Activated CD4-positive, alpha-beta memory T cell treated with anti-CD3 and anti-CD28 coated beads, Interleukin-2, amount 10 ng/mL, durations not matched to agents 7 days and 5 days (primary cell): ENCODE results near the gene VPS33A. TPM values are rescaled to one million over a fixed set of nuclear protein-coding genes. Genes with fewer than 3 reads are reported as not detected.

Experiments
- CTCF ChIA-PET: fragments of 350-600 bp; sonication (Branson Sonifier 250); formaldehyde crosslinking; loops from one replicate; lab custom pipeline; 2021; ENCODE audit warnings: antibody characterized with exemption, inconsistent platforms; lab: Charles Lee
- POLR2A ChIA-PET: fragments of 350-600 bp; sonication (Branson Sonifier 250); formaldehyde crosslinking; loops from one replicate; lab custom pipeline; 2021; ENCODE audit warnings: antibody characterized with exemption; lab: Charles Lee
- DNase-seq: peaks from one replicate; pipeline ENCODE4 v3.0.0-alpha.2; 2020
- H3K27ac Mint-ChIP-seq: one replicate; pipeline ENCODE4 v1.8.0; 2021; ENCODE audit warnings: mild to moderate bottlenecking, mixed read lengths
- H3K27me3 Mint-ChIP-seq: one replicate; pipeline ENCODE4 v1.8.0; 2021; ENCODE audit warnings: mixed read lengths
- H3K36me3 Mint-ChIP-seq: one replicate; pipeline ENCODE4 v1.8.0; 2021; ENCODE audit warnings: low read depth, mixed read lengths
- H3K4me1 Mint-ChIP-seq: one replicate; pipeline ENCODE4 v1.8.0; 2021; ENCODE audit warnings: mixed read lengths
- H3K4me3 Mint-ChIP-seq: one replicate; pipeline ENCODE4 v1.8.0; 2021; ENCODE audit warnings: mild to moderate bottlenecking, mixed read lengths
- H3K9me3 Mint-ChIP-seq: one replicate; pipeline ENCODE4 v1.8.0; 2021; ENCODE audit warnings: mixed read lengths
- total RNA-seq, 2 experiments: library from RNA; stranded (reverse); gene quantifications; one replicate each; pipeline ENCODE4 v1.2.3, GENCODE V29; 2021

Gene VPS33A
- total RNA-seq, 2 experiments from 2014 or later: 29.8 to 30.6 TPM

GRCh38 chr12:122202017-122202416 lies 64.3 kb downstream of the VPS33A start:
- no peak for DNase-seq
- H3K27ac Mint-ChIP-seq: no peak overlapping the region
- H3K4me3 Mint-ChIP-seq: no peak overlapping the region
- peaks cover 24% of the 10 kb centered on the region for H3K4me1 Mint-ChIP-seq
- ChIA-PET POLR2A (no interaction called here), CTCF (interaction anchor here (0.6 kb wide), 1 partner anchor 20 kb away, joined by 3 read pairs; no protein-coding TSS in a partner anchor)
- no peaks in the 10 kb centered on the region for H3K36me3 Mint-ChIP-seq
- peaks cover 42% of the 10 kb centered on the region for H3K27me3 Mint-ChIP-seq
- H3K9me3 Mint-ChIP-seq: no peaks in the 10 kb centered on the region

- H3K27me3 Mint-ChIP-seq: peaks cover 42% of the 10 kb centered on the region
- no peak overlapping the region for H3K4me3 Mint-ChIP-seq
- H3K36me3 Mint-ChIP-seq: no peaks in the 10 kb centered on the region
- H3K9me3 Mint-ChIP-seq: no peaks in the 10 kb centered on the region
- no peak overlapping the region for H3K27ac Mint-ChIP-seq
- ChIA-PET CTCF (no interaction called here), POLR2A (no interaction called here)
- H3K4me1 Mint-ChIP-seq: peaks cover 28% of the 10 kb centered on the region
- DNase-seq: no peak
These were observed 64.9 kb downstream of the VPS33A start for GRCh38 chr12:122201381-122201780.

- peaks cover 45% of the 10 kb centered on the region for H3K27me3 Mint-ChIP-seq
- ChIA-PET CTCF (no interaction called here), POLR2A (no interaction called here)
- peaks cover 1% of the 10 kb centered on the region for H3K9me3 Mint-ChIP-seq
- H3K4me3 Mint-ChIP-seq: no peak overlapping the region
- no peak overlapping the region for H3K27ac Mint-ChIP-seq
- no peak for DNase-seq
- peaks cover 4% of the 10 kb centered on the region for H3K36me3 Mint-ChIP-seq
- H3K4me1 Mint-ChIP-seq: peaks cover 29% of the 10 kb centered on the region
These were observed 65.6 kb downstream of the VPS33A start for GRCh38 chr12:122200541-122201175.

GRCh38 chr12:122199484-122200355 lies 66.6 kb downstream of the VPS33A start:
- POLR2A ChIA-PET: no interaction called here
- CTCF ChIA-PET: no interaction called here
- peaks cover 25% of the 10 kb centered on the region for H3K4me1 Mint-ChIP-seq

GRCh38 chr12:122197612-122197966 lies 68.7 kb downstream of the VPS33A start:
- Mint-ChIP-seq H3K9me3 (peaks cover 4% of the 10 kb centered on the region), H3K27ac (peak overlapping the region; percentile 87), H3K36me3 (peaks cover 6% of the 10 kb centered on the region), H3K27me3 (peaks cover 37% of the 10 kb centered on the region), H3K4me1 (peaks cover 18% of the 10 kb centered on the region), H3K4me3 (peak overlapping the region; percentile 59)
- DNase-seq: no peak
- POLR2A ChIA-PET: no interaction called here
- CTCF ChIA-PET: no interaction called here

More at GRCh38 chr12:122199484-122200355, 66.6 kb downstream of the VPS33A start:
- Mint-ChIP-seq H3K4me3 (no peak overlapping the region), H3K27ac (no peak overlapping the region), H3K27me3 (peaks cover 42% of the 10 kb centered on the region), H3K9me3 (peaks cover 4% of the 10 kb centered on the region), H3K36me3 (peaks cover 6% of the 10 kb centered on the region)
- no peak for DNase-seq

- ChIA-PET POLR2A (no interaction called here), CTCF (interaction anchor here (0.7 to 1.3 kb wide), 2 partner anchors 72 to 141 kb away, joined by 3 to 4 read pairs; no protein-coding TSS in a partner anchor)
- H3K36me3 Mint-ChIP-seq: peaks cover 6% of the 10 kb centered on the region
- H3K4me3 Mint-ChIP-seq: no peak overlapping the region
- peaks cover 32% of the 10 kb centered on the region for H3K27me3 Mint-ChIP-seq
- H3K9me3 Mint-ChIP-seq: peaks cover 4% of the 10 kb centered on the region
- H3K27ac Mint-ChIP-seq: no peak overlapping the region
- peaks cover 18% of the 10 kb centered on the region for H3K4me1 Mint-ChIP-seq
- DNase-seq: no peak
These were observed 70.9 kb downstream of the VPS33A start for GRCh38 chr12:122195405-122195804.

- Mint-ChIP-seq H3K4me1 (peaks cover 18% of the 10 kb centered on the region), H3K27ac (no peak overlapping the region), H3K27me3 (peaks cover 29% of the 10 kb centered on the region), H3K9me3 (peaks cover 4% of the 10 kb centered on the region), H3K36me3 (peaks cover 6% of the 10 kb centered on the region), H3K4me3 (no peak overlapping the region)
- no peak for DNase-seq
- CTCF ChIA-PET: interaction anchor here (1.3 kb wide), 1 partner anchor 140 kb away, joined by 4 read pairs; no protein-coding TSS in a partner anchor
- POLR2A ChIA-PET: no interaction called here
These were observed 71.5 kb downstream of the VPS33A start for GRCh38 chr12:122194804-122195203.

- Mint-ChIP-seq H3K27me3 (peaks cover 19% of the 10 kb centered on the region), H3K27ac (no peak overlapping the region), H3K9me3 (peaks cover 4% of the 10 kb centered on the region), H3K4me3 (no peak overlapping the region), H3K4me1 (peaks cover 10% of the 10 kb centered on the region), H3K36me3 (peaks cover 6% of the 10 kb centered on the region)
- no peak for DNase-seq
- ChIA-PET CTCF (interaction anchor here (0.5 to 1.9 kb wide), 3 partner anchors 10 to 579 kb away, joined by 3 to 5 read pairs (median 3); partner anchors contain the start of gene LRRC43), POLR2A (no interaction called here)
These were observed 73.9 kb downstream of the VPS33A start for GRCh38 chr12:122192441-122192840.

- H3K9me3 Mint-ChIP-seq: peaks cover 4% of the 10 kb centered on the region
- no peak overlapping the region for H3K4me3 Mint-ChIP-seq
- H3K4me1 Mint-ChIP-seq: peaks cover 2% of the 10 kb centered on the region
- CTCF ChIA-PET: interaction anchor here (0.6 to 1.9 kb wide), 11 partner anchors 8 to 139 kb away, joined by 3 to 9 read pairs (median 4); partner anchors contain the start of gene LRRC43
- no peak overlapping the region for H3K27ac Mint-ChIP-seq
- POLR2A ChIA-PET: interaction anchor here (0.7 to 0.9 kb wide), 2 partner anchors 19 to 32 kb away, joined by 3 read pairs; no protein-coding TSS in a partner anchor
- H3K27me3 Mint-ChIP-seq: peaks cover 18% of the 10 kb centered on the region
- H3K36me3 Mint-ChIP-seq: peaks cover 6% of the 10 kb centered on the region
- peak; percentile 75 for DNase-seq
These were observed 75.2 kb downstream of the VPS33A start for GRCh38 chr12:122190842-122191668.

GRCh38 chr12:122189626-122190475 lies 76.4 kb downstream of the VPS33A start:
- H3K36me3 Mint-ChIP-seq: no peaks in the 10 kb centered on the region
- no peaks in the 10 kb centered on the region for H3K4me1 Mint-ChIP-seq
- H3K4me3 Mint-ChIP-seq: no peak overlapping the region
- no peak overlapping the region for H3K27ac Mint-ChIP-seq
- no peaks in the 10 kb centered on the region for H3K9me3 Mint-ChIP-seq
- CTCF ChIA-PET: interaction anchor here (0.6 to 1.3 kb wide), 5 partner anchors 22 to 137 kb away, joined by 3 to 9 read pairs (median 7); no protein-coding TSS in a partner anchor
- POLR2A ChIA-PET: no interaction called here
- DNase-seq: no peak
- H3K27me3 Mint-ChIP-seq: peaks cover 13% of the 10 kb centered on the region

- no peak overlapping the region for H3K27ac Mint-ChIP-seq
- H3K36me3 Mint-ChIP-seq: no peaks in the 10 kb centered on the region
- no peak for DNase-seq
- peaks cover 6% of the 10 kb centered on the region for H3K4me1 Mint-ChIP-seq
- H3K27me3 Mint-ChIP-seq: peaks cover 15% of the 10 kb centered on the region
- no peak overlapping the region for H3K4me3 Mint-ChIP-seq
- ChIA-PET POLR2A (interaction anchor here (0.9 to 1.0 kb wide), 2 partner anchors 18 to 39 kb away, joined by 3 read pairs; no protein-coding TSS in a partner anchor), CTCF (interaction anchor here (1.8 kb wide), 1 partner anchor 55 kb away, joined by 4 read pairs; no protein-coding TSS in a partner anchor)
- no peaks in the 10 kb centered on the region for H3K9me3 Mint-ChIP-seq
These were observed 78.8 kb downstream of the VPS33A start for GRCh38 chr12:122187466-122187865.
